IPS-18a (cell line): ENCODE measurements around the gene ANTXRL.
"Not testable (repeated sequence)": the region's sequence is repeated elsewhere in the genome, so short reads cannot be mapped to it uniquely, and the experiment has no call there.

Experiments
- H3K27ac ChIP-seq: one replicate; pipeline ENCODE4 v1.5.1; 2013; ENCODE audit warnings: low read length
- H3K27me3 ChIP-seq: one replicate; pipeline ENCODE4 v1.6.1; 2013; ENCODE audit warnings: mild to moderate bottlenecking, low read length; ENCODE audit not compliant: control insufficient read depth, insufficient read depth
- H3K36me3 ChIP-seq: one replicate; pipeline ENCODE4 v1.6.1; 2013; ENCODE audit warnings: low read depth, low read length; ENCODE audit not compliant: control insufficient read depth
- H3K4me1 ChIP-seq: one replicate; pipeline ENCODE4 v1.6.1; 2013; ENCODE audit warnings: low read depth, low read length; ENCODE audit not compliant: control insufficient read depth
- H3K4me3 ChIP-seq: one replicate; pipeline ENCODE4 v1.5.1; 2013; ENCODE audit warnings: low read length
- H3K9ac ChIP-seq: one replicate; pipeline ENCODE4 v1.6.1; 2013; ENCODE audit warnings: mild to moderate bottlenecking, low read length, moderate library complexity
- H3K9me3 ChIP-seq: one replicate; pipeline ENCODE4 v1.6.1; 2013; ENCODE audit warnings: low read depth, low read length; ENCODE audit not compliant: control insufficient read depth

ANTXRL gene

GRCh38 chr10:46310851-46311250 lies 24.1 kb downstream of the ANTXRL start:
- Histone ChIP-seq H3K27ac (no peak overlapping the region), H3K9me3 (no peaks in the 10 kb centered on the region), H3K9ac (no peak overlapping the region), H3K4me1 (peaks cover 5% of the 10 kb centered on the region), H3K36me3 (no peaks in the 10 kb centered on the region), H3K4me3 (no peak overlapping the region), H3K27me3 (no peaks in the 10 kb centered on the region)

DNA sequence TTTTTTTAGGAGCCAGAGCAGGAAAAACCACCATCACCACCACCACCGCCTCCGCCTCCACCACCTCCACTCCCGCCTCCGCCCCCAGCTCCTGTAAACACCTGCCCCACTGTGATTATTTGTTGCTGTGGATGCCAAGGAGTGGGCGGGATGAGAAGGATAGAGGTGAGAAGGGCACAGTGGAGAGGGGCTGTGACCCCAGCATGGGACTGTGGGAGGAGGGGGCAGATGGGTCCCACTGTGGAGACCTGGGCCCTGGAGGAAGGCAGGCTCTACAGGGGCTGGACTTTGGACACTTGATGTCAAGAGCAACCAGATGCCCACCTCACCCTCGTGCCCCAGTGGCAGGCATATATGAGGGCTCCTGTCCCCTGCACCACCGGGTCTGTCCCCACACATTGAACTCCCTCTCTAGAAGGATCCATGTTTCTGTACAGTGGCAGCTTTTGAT lies 24.7 kb downstream of the ANTXRL start:
- Histone ChIP-seq H3K4me3 (no peak overlapping the region), H3K27me3 (no peaks in the 10 kb centered on the region), H3K27ac (no peak overlapping the region), H3K36me3 (no peaks in the 10 kb centered on the region), H3K9ac (no peak overlapping the region), H3K4me1 (peaks cover 5% of the 10 kb centered on the region), H3K9me3 (no peaks in the 10 kb centered on the region)

GRCh38 chr10:46311961-46312431 lies 25.2 kb downstream of the ANTXRL start:
- not testable (repeated sequence) for H3K4me1 ChIP-seq, H3K36me3 ChIP-seq, H3K9ac ChIP-seq, H3K4me3 ChIP-seq, H3K27me3 ChIP-seq, H3K9me3 ChIP-seq, H3K27ac ChIP-seq

GRCh38 chr10:46312953-46313352 lies 26.2 kb downstream of the ANTXRL start:
- peaks cover 5% of the 10 kb centered on the region for H3K4me1 ChIP-seq
- no peaks in the 10 kb centered on the region for H3K36me3 ChIP-seq
- no peaks in the 10 kb centered on the region for H3K9me3 ChIP-seq
- no peaks in the 10 kb centered on the region for H3K27me3 ChIP-seq
- H3K9ac ChIP-seq: no peak overlapping the region
- H3K4me3 ChIP-seq: no peak overlapping the region
- H3K27ac ChIP-seq: no peak overlapping the region

DNA sequence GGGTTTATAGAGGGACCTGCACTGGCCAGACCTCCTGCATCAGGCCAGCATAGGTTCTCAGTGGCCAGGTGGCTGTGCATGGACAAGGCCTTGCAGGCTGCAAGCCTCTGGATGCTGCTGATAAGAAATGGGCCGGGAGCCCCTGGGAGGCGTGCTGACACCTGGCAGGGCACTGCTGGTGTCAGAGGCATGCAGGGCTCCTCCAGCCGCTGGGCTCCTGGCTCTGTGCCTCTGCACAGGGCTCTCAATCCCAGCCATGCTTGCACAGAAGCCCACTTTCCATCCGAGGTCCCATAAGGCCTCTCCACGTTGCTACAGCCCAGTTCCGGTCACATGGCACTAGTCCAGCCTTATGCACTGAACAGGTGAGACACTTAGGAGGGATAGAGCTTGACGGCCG lies 27.3 kb downstream of the ANTXRL start:
- H3K36me3 ChIP-seq: no peaks in the 10 kb centered on the region
- no peaks in the 10 kb centered on the region for H3K27me3 ChIP-seq
- H3K4me1 ChIP-seq: peaks cover 5% of the 10 kb centered on the region
- no peak overlapping the region for H3K4me3 ChIP-seq
- H3K9ac ChIP-seq: no peak overlapping the region
- H3K27ac ChIP-seq: no peak overlapping the region
- no peaks in the 10 kb centered on the region for H3K9me3 ChIP-seq

GRCh38 chr10:46315071-46315860 lies 28.5 kb downstream of the ANTXRL start:
- not testable (repeated sequence) for H3K9me3 ChIP-seq, H3K9ac ChIP-seq, H3K4me1 ChIP-seq, H3K4me3 ChIP-seq, H3K27ac ChIP-seq, H3K36me3 ChIP-seq, H3K27me3 ChIP-seq

GRCh38 chr10:46317370-46317769 lies 30.6 kb downstream of the ANTXRL start:
- no peak overlapping the region for H3K4me3 ChIP-seq
- H3K9ac ChIP-seq: no peak overlapping the region
- no peak overlapping the region for H3K27ac ChIP-seq
- H3K9me3 ChIP-seq: no peaks in the 10 kb centered on the region
- no peaks in the 10 kb centered on the region for H3K36me3 ChIP-seq
- H3K27me3 ChIP-seq: no peaks in the 10 kb centered on the region
- peaks cover 5% of the 10 kb centered on the region for H3K4me1 ChIP-seq

- Histone ChIP-seq H3K4me1 (peaks cover 5% of the 10 kb centered on the region), H3K27me3 (no peaks in the 10 kb centered on the region), H3K9ac (no peak overlapping the region), H3K9me3 (no peaks in the 10 kb centered on the region), H3K36me3 (no peaks in the 10 kb centered on the region), H3K4me3 (no peak overlapping the region), H3K27ac (no peak overlapping the region)
These were observed 31.1 kb downstream of the ANTXRL start for GRCh38 chr10:46317889-46318288.

DNA sequence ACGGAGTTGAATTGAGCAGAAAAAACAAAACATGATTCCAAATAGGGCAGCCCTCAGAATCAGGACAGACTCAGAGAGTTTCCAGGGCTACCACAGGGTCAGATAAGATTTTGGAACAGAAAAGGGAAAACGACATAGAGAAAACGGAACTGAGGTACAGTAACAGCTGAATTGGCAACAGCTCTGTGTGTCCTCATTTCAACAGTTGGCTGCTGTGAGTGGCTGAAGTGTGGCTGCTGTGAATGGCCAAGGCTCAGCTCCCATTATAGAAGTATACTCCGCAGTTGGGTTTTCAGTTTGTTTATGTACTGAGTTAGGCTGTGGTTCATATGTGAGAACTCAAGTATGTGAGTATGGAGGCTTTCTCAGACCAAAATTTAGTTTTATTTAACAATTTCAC lies 32.0 kb downstream of the ANTXRL start:
- Histone ChIP-seq H3K27me3 (no peaks in the 10 kb centered on the region), H3K9ac (no peak overlapping the region), H3K4me1 (peaks cover 5% of the 10 kb centered on the region), H3K4me3 (no peak overlapping the region), H3K27ac (no peak overlapping the region), H3K9me3 (no peaks in the 10 kb centered on the region), H3K36me3 (no peaks in the 10 kb centered on the region)

DNA sequence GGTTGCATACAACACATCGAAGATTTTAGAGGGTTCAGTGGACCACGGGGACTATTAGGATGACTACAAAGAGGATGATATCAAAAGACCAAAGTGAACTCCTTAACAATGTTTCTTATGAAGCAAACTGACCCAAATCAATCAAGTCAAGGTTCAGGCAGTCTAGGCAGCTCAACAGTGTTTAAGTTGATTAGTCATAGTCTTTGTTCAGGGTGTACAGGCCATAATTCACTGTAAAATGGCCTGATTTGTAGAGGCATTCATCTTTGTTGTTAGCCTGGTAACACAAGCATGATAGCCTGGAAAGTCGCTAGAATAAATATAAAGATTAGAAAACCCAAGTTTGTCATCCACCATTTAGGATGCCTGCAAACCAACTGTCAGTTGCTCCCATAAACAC lies 32.6 kb downstream of the ANTXRL start:
- Histone ChIP-seq H3K4me3 (no peak overlapping the region), H3K27ac (no peak overlapping the region), H3K27me3 (no peaks in the 10 kb centered on the region), H3K36me3 (no peaks in the 10 kb centered on the region), H3K9ac (no peak overlapping the region), H3K4me1 (peaks cover 5% of the 10 kb centered on the region), H3K9me3 (no peaks in the 10 kb centered on the region)

GRCh38 chr10:46321770-46322169 lies 35.0 kb downstream of the ANTXRL start:
- no peaks in the 10 kb centered on the region for H3K27me3 ChIP-seq
- no peaks in the 10 kb centered on the region for H3K36me3 ChIP-seq
- no peak overlapping the region for H3K27ac ChIP-seq
- H3K4me3 ChIP-seq: no peak overlapping the region
- no peak overlapping the region for H3K9ac ChIP-seq
- H3K4me1 ChIP-seq: no peaks in the 10 kb centered on the region
- H3K9me3 ChIP-seq: no peaks in the 10 kb centered on the region

- H3K4me1 ChIP-seq: no peaks in the 10 kb centered on the region
- H3K9me3 ChIP-seq: no peaks in the 10 kb centered on the region
- H3K4me3 ChIP-seq: no peak overlapping the region
- no peaks in the 10 kb centered on the region for H3K36me3 ChIP-seq
- no peaks in the 10 kb centered on the region for H3K27me3 ChIP-seq
- H3K9ac ChIP-seq: no peak overlapping the region
- no peak overlapping the region for H3K27ac ChIP-seq
These were observed 36.4 kb downstream of the ANTXRL start for GRCh38 chr10:46323176-46323575.
